CD4-positive, alpha-beta T cell treated with Interleukin-15 for 4 hours (primary cell): ENCODE results near the gene CIRBP.

Source experiments
- DNase-seq: peaks from one replicate; pipeline ENCODE4 v3.0.0-alpha.2; 2020; ENCODE audit warnings: low spot score

Gene CIRBP

GRCh38 chr19:1230783-1231489, 38.2 kb upstream of the CIRBP start:
- DNase-seq, result no peak

GRCh38 chr19:1231729-1232637, 37.1 kb upstream of the CIRBP start:
- DNase-seq, result no peak

GRCh38 chr19:1232652-1233072, 36.5 kb upstream of the CIRBP start:
- DNase-seq, result no peak

GRCh38 chr19:1233115-1233667, 35.9 kb upstream of the CIRBP start:
- no peak for DNase-seq

- DNase-seq, result no peak
Measured at GRCh38 chr19:1234051-1234954, 34.8 kb upstream of the CIRBP start.

- no peak for DNase-seq
Measured at GRCh38 chr19:1234955-1235380, 34.2 kb upstream of the CIRBP start.

GRCh38 chr19:1235625-1236538, 33.2 kb upstream of the CIRBP start:
- no peak for DNase-seq

GRCh38 chr19:1236576-1236975, 32.6 kb upstream of the CIRBP start:
- DNase-seq, result no peak

- DNase-seq, result no peak
Measured at GRCh38 chr19:1237027-1237659, 32.0 kb upstream of the CIRBP start.

GRCh38 chr19:1237754-1238368, 31.3 kb upstream of the CIRBP start, which contains the start of gene CBARP:
CBARP (minus strand) TSS chr19:1238005; CDS start chr19:1236100, 1,905 bp downstream.
- DNase-seq, result no peak

GRCh38 chr19:1238369-1239303, 30.5 kb upstream of the CIRBP start:
- DNase-seq, result no peak

GRCh38 chr19:1239420-1239795, 29.7 kb upstream of the CIRBP start:
- no peak for DNase-seq

GRCh38 chr19:1239796-1240737, 29.1 kb upstream of the CIRBP start:
- DNase-seq, result peak; percentile 88

GRCh38 chr19:1240925-1241324, 28.2 kb upstream of the CIRBP start:
- DNase-seq, result no peak

- peak; percentile 90 for DNase-seq
Measured at GRCh38 chr19:1241417-1242095, 27.6 kb upstream of the CIRBP start, which contains the start of gene ATP5F1D. ATP5F1D (plus strand) TSS chr19:1241751; CDS start chr19:1241851, 100 bp downstream.
